ENCODE results near the gene CASQ2. TPM values are rescaled to one million over a fixed set of nuclear protein-coding genes. Genes with fewer than 3 reads are reported as not detected.

CASQ2 gene
- polyA plus RNA-seq, 4 donors: 0.42 to 0.75 (median 0.60) TPM

DNA sequence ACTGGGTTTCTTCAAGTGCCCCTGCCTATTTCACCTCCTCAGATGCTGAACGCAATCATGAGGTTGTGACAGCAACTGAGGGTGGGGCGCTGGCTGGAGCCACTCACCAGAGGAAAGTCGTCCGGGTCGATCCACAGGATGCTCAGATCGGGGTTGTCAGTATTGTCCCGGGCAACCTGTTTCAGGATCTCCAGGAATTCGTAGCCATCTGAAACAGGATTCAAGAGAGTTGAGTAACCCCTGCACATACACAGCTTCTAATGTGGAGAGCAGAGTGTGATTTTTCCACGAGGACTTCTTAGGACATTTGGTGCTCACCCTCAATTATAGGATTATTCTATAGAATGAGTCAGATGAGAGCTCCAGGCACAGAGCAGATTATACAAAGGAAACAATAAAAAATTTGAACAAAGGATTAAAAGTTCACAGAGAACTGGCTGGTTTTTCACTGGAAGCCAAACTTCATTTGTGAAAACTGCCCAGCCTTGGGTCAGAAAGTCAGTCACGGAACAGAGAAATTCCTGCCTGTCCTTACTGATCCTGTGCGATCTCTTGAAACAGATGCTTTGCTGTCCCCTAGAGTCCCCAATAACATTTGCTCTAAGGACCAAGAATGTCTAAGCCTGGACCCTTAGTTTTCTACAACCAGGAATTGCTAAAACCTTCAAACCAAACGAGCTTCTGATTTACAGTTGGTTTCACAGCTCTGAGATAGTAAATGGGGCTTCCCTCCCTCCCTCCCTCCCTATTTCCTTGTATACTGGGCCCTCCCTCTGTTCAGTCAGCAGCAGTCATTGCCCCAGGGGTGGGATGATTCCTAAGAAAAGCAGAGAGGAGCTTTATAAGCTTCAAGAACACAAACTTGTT is 63.2 kb downstream of the CASQ2 start:
- no peak for DNase-seq (ENCODE audit: low read depth in 4 of 4, low spot score in 2 of 4)

DNA sequence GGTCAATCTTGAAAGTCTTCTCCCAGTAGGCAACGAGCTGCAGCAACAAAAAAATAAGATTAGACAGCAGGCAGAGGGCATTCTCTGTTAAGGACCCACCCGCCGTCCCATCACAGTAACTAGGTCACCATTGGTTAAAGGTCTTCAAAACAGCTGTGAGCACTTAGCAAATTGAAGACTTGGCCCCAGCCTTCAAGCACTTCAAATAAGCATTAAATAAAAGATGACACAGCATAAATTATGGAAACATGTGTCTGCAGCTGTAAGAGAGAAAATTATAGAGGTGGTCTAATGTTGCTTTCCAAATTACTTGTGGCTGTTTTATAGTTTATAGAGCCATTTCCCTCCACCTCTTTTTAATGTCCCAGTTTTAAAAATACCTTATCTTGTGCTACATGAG is 65.6 kb downstream of the CASQ2 start:
- peak in 1 of 4 donors; percentile 34 for DNase-seq (ENCODE audit: low read depth in 4 of 4, low spot score in 2 of 4)

DNA sequence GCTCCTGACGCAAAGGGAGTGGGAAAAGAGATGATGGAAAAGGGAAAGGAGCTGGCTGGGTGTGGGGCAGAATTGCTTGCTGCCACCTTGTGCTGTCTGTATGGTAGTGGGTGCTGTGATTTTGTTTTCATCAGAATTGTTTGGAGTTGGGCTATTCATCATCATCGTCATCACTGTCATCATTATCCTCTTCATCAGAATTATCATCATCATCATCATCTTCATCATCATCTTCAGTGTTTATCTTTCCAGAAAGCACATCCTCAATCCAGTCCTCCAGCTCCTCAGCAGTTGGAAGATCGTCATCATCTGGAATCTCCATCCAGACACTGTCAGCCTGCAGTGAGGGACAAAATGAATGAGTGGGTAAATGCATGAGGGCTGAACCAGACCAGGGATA is 67.4 kb downstream of the CASQ2 start:
- no peak for DNase-seq (ENCODE audit: low read depth in 4 of 4, low spot score in 2 of 4)

DNA sequence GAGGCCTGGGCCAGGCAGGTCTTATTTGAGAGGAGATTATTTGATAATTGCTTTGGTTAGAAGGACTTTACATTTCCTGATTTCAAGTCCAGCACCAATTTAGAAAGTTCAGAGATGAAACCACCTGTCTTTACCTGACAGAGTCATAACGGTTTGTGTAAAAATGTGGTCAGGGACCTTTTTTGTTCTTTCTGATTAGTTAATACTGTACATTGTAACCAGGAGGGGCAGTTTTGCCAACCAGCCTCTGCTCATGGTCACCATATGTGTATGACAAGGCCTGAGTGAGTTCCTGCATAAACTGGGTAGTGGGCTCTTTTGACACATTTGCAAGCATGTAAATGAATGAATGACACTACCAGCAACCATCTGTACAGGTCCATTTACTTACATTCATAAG is 70.9 kb downstream of the CASQ2 start:
- no peak for DNase-seq (ENCODE audit: low read depth in 4 of 4, low spot score in 2 of 4)

DNA sequence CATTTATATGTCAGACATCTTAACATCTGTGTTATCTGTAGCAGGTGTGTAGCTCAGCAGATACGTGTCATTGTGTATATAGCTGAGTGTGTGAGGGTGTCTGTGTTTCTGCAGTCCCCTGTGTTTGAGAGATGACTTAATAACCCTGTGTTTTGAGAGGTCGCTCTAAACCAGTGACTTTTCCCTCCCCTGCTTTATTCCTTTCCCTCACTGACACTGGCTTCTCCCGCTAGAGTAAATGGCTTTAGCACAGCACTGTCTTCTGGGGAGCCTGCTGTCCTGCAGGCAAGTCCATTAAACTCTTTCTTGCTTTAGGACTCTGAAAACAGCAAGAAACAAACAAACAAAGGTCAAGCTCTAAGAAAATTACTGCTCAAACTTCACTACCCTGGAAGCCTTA is 73.7 kb downstream of the CASQ2 start:
- DNase-seq (ENCODE audit: low read depth in 4 of 4, low spot score in 2 of 4): no peak

DNA sequence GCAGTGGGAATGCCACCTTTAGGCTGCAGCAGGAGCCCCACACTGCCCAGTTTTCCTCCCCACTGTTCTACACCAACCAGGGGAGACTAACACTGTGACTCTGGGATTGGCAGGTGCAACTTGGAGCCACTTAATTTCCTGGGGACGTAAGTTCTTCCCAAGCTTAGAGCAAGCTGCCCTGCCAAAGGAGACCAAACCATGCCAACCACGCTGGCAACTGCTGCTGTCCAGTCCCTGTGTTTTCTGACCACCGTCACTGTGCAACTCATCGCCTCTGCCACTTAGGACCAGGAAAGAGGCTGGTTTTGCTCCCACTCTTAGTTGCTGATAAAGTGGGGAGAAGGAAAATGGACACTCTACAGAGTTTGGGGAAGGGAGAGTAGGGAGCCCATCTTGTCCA is 76.3 kb downstream of the CASQ2 start:
- DNase-seq (ENCODE audit: low read depth in 4 of 4, low spot score in 2 of 4): no peak

DNA sequence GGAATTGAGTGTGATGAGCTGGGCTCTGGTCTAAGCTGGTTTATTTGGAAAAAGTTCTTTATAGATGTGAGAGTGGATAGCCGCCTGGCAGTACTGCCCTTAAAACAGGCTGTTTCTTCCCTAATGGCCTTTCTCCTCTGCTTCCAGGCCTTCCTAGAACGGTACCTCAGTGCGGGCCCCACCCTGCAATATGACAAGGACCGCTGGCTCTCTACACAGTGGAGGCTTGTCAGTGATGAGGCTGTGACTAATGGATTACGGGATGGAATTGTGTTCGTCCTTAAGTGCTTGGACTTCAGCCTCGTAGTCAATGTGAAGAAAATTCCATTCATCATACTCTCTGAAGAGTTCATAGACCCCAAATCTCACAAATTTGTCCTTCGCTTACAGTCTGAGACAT is 77.5 kb downstream of the CASQ2 start:
- no peak for DNase-seq (ENCODE audit: low read depth in 4 of 4, low spot score in 2 of 4)

DNA sequence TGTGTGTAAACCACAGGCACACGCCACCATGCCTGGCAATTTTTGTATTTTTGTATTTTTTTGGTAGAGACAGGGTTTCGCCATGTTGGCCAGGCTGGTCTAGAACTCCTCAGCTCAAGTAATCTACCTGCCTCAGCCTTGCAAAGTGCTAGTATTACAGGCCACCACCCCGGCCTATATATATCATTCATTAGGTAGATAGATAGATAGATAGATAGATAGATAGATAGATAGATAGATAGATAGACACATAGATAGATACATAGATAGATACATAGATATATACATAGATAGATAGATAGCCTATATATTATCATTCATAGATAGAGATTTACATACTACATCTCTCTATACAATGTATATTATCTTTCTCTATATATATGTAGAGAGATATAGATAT is 80.8 kb downstream of the CASQ2 start:
- DNase-seq (ENCODE audit: low read depth in 4 of 4, low spot score in 2 of 4): no peak

DNA sequence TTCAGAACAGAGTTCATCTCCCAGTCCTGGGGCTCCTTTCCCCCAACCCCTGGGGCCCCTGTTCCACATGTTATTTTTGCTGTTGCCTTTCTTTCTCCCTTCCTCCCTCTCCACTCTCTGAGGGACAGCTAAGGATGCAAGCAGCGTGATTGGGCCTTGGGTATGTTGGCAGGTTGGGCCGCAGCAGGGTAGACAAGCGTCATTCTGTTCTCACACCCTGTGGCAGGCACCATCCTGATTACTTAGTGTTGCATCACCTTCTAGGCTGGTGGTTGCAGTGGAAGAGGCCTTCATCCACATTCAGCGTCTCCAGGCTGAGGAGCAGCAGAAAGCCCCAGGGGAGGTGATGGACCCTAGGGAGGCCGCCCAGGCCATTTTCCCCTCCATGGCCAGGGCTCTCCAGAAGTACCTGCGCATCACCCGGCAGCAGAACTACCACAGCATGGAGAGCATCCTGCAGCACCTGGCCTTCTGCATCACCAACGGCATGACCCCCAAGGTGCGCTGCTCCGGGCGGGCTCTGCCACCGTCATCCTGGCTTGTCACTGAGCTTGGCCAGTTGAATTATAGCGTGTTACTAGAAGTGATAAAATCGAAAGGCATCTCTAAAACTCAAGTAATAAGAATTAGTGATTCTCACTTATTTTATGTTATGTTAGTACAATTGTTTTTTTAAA is 83.3 kb downstream of the CASQ2 start:
- DNase-seq (ENCODE audit: low read depth in 4 of 4, low spot score in 2 of 4): no peak

DNA sequence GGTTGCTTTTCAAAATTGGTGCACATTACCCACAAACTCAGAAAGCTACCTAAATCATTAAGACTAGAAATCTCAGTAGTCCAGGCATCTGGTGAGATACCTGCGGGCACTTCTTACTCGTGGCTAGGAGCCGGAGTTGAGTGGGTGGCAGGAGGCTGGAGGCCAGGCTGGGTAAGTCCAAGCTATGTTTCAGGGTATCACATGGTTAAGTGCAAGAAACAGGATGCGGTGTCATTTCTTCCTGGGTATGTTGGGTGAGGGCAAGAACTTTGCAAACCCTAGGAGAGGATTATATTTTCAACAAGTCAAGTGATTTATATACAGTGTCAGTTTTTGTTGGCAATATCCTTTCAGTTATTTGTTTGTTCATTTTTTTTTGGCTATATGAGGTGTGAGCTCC is 85.7 kb downstream of the CASQ2 start:
- DNase-seq (ENCODE audit: low read depth in 4 of 4, low spot score in 2 of 4): no peak

DNA sequence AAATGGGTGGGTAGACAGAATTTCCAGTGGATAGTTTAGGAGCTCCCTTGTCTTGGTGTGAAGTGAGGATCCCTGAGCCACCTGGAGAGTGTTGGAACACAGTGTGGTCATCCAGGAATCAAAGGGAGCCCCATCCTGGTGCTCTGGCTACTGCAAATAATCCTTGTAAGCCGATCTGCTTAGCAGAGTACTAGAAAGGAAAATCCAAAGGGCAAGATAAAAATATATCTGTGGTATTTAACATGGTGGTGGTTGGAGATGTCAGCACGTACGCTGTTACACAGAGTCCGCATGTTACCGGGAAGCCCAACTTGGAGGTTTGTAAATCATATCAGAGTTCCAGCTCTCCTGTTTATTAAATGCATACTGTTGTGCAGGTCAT is 87.8 kb downstream of the CASQ2 start:
- no peak for DNase-seq (ENCODE audit: low read depth in 4 of 4, low spot score in 2 of 4)

DNA sequence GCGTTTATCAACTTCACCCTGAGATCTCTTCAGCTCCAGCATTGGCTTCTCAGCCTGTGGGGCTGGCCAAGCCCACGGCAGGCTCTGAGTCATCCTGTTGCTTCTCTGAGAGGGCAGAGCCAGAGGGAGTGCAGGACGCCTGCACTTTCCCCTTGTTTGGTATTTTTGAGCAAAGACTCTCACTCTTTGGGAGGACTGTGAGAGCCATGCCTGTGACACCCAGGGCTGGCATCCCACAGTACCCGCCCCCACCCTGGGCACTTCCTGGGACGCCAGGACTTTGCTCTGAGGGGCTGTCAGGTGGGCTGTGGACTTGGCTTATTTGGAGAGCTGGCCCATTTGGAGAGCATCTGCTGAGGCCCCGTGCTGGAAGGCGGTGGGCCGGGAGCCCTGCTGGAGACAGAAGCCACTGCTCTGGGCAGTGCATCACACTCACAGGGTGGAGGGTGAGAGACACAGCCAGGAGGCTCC is 89.3 kb downstream of the CASQ2 start:
- no peak for DNase-seq (ENCODE audit: low read depth in 4 of 4, low spot score in 2 of 4)

DNA sequence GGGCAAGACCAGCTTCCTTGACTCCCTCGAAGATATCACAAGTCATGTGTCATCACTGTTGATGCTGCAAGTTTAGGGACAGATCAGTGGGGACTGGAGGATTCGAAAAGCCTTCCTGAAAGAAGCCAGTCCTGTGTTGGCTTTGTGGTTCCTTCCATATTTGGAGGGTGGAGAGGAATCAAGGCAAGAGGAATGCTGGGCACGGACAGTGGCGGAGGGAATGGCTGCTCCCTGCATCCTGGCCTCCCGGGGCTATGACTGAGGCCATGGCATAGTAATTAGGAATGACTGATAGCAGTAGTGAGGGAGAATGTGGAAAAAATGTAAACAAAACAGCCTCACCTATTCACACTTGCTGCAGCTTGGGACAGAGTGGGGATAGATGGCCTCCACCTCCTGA is 90.4 kb downstream of the CASQ2 start:
- no peak for DNase-seq (ENCODE audit: low read depth in 4 of 4, low spot score in 2 of 4)

DNA sequence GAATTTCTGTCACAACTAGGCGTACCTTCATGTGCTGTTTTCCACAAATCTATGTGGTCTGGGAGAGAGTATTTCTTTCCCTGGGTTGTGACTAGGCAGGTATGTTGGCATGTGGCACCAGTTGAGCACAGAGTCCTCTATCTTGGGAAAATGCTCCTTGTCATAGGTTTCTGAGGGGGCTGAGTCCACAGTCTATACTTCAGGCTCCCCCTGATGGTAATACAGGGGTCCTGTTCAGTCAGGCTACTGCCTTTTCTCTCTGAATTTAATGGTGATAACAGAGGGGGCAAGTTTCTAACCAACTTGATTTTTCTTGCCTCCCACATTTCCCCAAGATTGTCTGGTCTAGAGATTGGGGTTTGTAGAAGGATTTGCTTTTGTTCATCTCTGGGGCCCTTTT is 90.9 kb downstream of the CASQ2 start:
- DNase-seq (ENCODE audit: low read depth in 4 of 4, low spot score in 2 of 4): no peak

DNA sequence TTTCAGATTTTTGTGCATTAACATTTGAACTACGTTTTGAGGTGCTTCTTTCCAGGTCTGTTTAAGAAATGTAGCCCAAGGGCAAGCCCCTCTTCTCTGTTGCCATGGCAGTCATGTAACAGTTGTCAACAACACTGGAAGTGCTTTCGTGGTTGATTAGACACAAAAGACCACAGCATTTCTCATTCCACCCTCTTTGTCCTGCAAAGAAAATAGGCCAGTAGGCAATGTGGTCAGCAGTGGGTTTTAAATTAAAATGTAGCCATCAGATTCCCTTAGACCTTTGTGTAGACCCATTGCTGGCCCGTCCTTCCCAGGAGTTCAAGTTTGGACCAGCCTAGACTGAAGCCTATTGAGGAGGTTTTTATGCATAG is 91.3 kb downstream of the CASQ2 start:
- peak in 1 of 4 donors; percentile 48 for DNase-seq (ENCODE audit: low read depth in 4 of 4, low spot score in 2 of 4)

DNA sequence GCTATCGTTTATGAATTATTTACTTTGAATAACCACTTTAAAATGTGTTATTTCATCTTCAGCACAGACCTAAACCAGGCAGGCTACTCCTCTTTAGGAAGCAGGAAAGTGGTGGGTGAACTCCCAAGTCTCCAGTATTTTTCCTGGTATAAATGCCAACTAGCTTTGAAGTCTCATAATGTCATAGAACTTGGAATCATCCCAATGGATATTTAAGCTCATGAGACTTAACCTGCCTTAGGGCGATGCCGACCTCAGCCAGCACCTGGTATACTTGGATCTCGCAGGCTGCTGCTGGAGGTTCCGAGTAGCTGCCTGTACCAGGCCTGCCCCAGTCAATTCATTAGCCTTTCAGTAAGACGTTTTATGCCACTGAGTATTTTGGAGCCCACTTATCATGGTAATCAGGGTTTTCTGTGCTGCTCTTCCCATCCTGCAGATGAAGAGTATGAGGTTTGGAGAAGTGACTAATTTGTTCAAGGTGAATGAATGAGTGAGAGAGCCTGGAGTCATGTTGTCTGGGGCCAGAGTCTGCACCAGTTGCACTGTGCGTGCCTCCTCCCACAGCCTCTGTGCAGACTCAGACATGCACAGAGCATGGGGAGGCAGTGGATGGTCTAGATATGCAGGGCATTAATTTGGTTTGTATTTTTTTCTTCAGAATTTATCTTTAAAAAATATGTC is 91.9 kb downstream of the CASQ2 start:
- no peak for DNase-seq (ENCODE audit: low read depth in 4 of 4, low spot score in 2 of 4)

DNA sequence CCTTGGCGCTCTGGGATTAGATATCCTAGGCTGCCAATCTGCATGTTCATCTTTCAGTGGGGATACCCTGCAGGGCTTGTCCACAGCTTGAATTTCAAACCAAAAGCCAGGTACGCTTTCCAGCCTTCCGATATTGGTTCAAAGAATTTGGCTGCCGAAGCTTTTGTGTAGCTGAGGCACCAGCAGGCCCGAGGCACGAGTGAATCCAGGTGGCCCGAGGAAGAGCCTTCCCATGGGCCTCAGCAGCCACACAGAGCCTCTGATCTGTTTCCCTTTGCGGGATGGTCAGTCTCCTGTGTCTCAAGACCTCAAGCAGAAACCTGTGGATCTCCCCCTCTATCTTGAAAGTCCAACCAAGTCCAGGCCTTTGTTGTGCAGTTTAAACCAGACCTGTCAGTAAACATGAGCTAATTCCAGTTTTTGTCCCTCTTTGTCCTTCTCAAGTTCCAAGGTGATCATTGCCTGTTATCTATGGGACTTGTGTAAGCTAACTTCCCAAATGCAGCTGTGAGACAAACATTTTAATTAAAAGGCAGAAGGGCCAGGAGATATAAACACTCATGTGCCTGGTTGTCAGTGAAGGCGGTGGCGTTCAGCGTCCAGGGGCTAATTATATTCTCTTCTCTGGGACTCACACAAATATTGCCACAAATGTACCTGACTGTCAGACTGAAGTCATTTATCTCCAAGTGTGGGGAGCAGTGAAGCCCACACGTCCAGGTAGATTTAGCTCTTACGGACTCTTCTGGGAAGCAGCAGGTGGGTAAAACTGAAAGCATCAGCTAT is 96.1 kb downstream of the CASQ2 start:
- DNase-seq (ENCODE audit: low read depth in 4 of 4, low spot score in 2 of 4): no peak

DNA sequence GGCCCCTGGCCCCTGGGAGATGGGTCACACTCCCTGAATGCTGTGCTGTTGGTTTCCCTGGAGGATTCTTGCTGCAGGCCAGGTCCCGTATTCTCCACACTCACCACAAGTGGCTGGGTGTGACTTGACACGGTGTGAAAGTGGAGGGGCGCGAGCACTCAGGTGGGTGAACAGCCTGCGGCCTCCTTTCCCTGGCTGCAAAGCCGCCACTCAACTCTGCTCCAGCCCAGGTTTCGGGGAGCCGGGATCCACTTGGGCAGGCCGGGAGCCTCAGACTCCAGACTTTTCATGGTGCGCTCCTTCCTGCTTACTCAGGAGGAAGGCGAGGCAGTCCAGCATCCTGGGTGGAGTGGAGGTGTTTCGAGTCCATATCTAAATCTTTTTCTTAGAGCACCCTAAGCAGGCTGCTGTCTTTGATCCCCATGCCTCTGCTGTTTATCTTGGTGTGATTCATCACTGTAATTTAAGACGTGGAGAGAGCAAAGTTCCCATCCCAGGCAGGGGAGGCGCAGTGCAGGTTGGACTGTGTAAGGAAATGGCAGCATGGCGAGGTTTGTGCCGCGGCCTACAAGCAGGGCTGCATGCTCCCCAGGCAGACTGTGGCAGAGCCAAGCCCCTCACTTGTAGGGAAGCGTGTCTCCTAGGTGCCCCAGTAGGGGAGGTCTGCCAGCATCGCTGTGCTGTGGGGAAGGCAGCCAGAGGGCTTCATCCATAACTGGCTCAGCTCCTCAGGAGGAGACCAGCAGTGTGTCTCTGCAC is 97.2 kb downstream of the CASQ2 start:
- DNase-seq (ENCODE audit: low read depth in 4 of 4, low spot score in 2 of 4): no peak

DNA sequence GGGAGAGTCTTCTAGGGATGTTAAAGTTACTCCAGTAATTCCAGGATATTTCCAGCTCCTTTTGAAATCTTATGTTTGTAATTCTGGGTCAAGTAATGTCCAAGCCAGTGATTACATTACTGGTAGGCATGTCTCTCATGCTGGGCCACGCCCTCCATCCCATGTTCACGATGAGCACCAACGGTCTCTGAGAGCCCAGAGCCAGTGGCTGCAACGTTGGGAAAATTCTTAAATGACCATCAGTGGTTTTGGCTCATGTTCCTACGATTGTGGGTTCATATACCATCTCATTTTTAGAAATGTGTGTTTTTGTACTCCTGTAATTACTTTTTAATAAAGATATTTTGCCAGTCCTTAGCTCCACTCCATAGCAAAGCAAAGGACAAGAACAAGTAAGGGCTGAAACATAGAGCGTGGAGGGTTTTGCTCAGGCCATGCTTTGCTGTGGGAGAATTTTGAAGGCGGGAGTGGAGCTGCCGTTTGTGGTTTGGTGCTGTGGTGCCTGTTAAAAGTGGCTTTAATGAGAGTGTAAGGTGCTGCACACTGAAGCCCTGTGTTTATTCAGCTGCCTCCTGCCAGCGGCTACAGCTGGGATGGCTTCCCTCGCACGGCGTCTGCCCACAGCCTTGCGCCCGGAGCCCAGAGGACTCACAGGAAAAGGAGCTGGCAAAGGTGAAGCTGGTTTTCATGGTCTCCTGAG is 97.9 kb downstream of the CASQ2 start:
- DNase-seq (ENCODE audit: low read depth in 4 of 4, low spot score in 2 of 4): no peak

DNA sequence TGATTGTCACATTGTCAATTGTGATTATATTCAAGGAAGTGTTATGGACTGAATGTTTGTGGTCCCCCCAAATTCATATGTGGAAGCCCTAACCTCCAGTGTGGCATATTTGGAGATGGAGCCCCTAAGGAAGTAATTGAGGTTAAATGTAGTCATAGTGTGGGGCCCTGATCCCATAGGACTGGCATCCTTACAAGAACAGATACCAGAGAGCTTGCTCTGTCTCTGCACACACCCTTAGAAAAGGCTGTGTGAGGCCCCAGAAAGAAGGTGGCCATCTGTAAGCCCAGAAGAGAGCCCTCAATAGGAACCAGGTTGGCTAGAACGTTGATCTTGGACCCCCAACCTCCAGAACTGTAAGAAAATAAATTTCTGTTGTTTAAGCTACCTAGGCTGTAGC is 98.6 kb downstream of the CASQ2 start:
- no peak for DNase-seq (ENCODE audit: low read depth in 4 of 4, low spot score in 2 of 4)

Measured in left renal cortex interstitium (tissue), 4 donors.